Vagina (tissue), 2 donors: ENCODE results near the gene CREM.

ENCODE experiments used
- CTCF ChIP-seq, 3 experiments: fragments of 450-650 bp in 2 of 3; fragments of 200-600 bp in 1 of 3; sonication (generic) in 1 of 3; IDR thresholded peaks; one replicate each; pipeline ENCODE4 v1.5.1; 2017 to 2019; ENCODE audit warnings: antibody characterized with exemption in 3 of 3, mild to moderate bottlenecking in 2 of 3, moderate library complexity in 2 of 3
- POLR2AphosphoS5 ChIP-seq, 2 donors: sonication (generic); formaldehyde crosslinking; IDR thresholded peaks; one replicate each; pipeline ENCODE4 v1.9.0; 2017; ENCODE audit warnings: antibody characterized with exemption in 2 of 2, mild to moderate bottlenecking in 2 of 2, low read depth in 1 of 2; ENCODE audit not compliant: insufficient read depth in 1 of 2

- TF ChIP-seq CTCF (IDR thresholded peaks at IDR 0.05) (no peak), POLR2AphosphoS5 (IDR thresholded peaks at IDR 0.05; ENCODE audit: insufficient read depth in 1 of 2, low read depth in 1 of 2) (no peak)
Observed at GRCh38 chr10:35140126-35140525, 13.5 kb downstream of the CREM start.
